ENCODE data around the gene BFSP2. TPM values are rescaled to one million over a fixed set of nuclear protein-coding genes. Genes with fewer than 3 reads are reported as not detected.

Gene BFSP2
- total RNA-seq, 1 donor from 2014 or later = not detected

- no peak for DNase-seq (ENCODE audit: low read depth)
- Histone ChIP-seq H3K36me3 (ENCODE audit: control insufficient read depth, insufficient read depth, low read length) (no peaks in the 10 kb centered on the region), H3K4me3 (ENCODE audit: low read depth, low read length) (no peak overlapping the region), H3K27me3 (ENCODE audit: control insufficient read depth, insufficient read depth, low read length) (no peaks in the 10 kb centered on the region)
- no peak for TF ChIP-seq CTCF (IDR thresholded peaks at IDR 0.05; ENCODE audit: insufficient read depth, low read length, poor library complexity, severe bottlenecking)
These were observed 55.4 kb downstream of the BFSP2 start for GRCh38 chr3:133455281-133455680.

- no peak for TF ChIP-seq CTCF (IDR thresholded peaks at IDR 0.05; ENCODE audit: insufficient read depth, low read length, poor library complexity, severe bottlenecking)
- H3K36me3 ChIP-seq (ENCODE audit: control insufficient read depth, insufficient read depth, low read length) = no peaks in the 10 kb centered on the region
- DNase-seq (ENCODE audit: low read depth) = no peak
- H3K4me3 ChIP-seq (ENCODE audit: low read depth, low read length) = no peak overlapping the region
- H3K27me3 ChIP-seq (ENCODE audit: control insufficient read depth, insufficient read depth, low read length) = no peaks in the 10 kb centered on the region
These were observed 56.1 kb downstream of the BFSP2 start for GRCh38 chr3:133455960-133456359.

GRCh38 chr3:133457025-133457424, 57.2 kb downstream of the BFSP2 start:
- H3K27me3 ChIP-seq (ENCODE audit: control insufficient read depth, insufficient read depth, low read length) = no peaks in the 10 kb centered on the region
- no peak for DNase-seq (ENCODE audit: low read depth)
- TF ChIP-seq CTCF (IDR thresholded peaks at IDR 0.05; ENCODE audit: insufficient read depth, low read length, poor library complexity, severe bottlenecking) = no peak
- no peaks in the 10 kb centered on the region for H3K36me3 ChIP-seq (ENCODE audit: control insufficient read depth, insufficient read depth, low read length)
- no peak overlapping the region for H3K4me3 ChIP-seq (ENCODE audit: low read depth, low read length)

GRCh38 chr3:133457465-133458067, 57.7 kb downstream of the BFSP2 start:
- no peak for DNase-seq (ENCODE audit: low read depth)
- no peak for TF ChIP-seq CTCF (IDR thresholded peaks at IDR 0.05; ENCODE audit: insufficient read depth, low read length, poor library complexity, severe bottlenecking)
- Histone ChIP-seq H3K4me3 (ENCODE audit: low read depth, low read length) (no peak overlapping the region), H3K36me3 (ENCODE audit: control insufficient read depth, insufficient read depth, low read length) (no peaks in the 10 kb centered on the region), H3K27me3 (ENCODE audit: control insufficient read depth, insufficient read depth, low read length) (no peaks in the 10 kb centered on the region)

- no peaks in the 10 kb centered on the region for H3K36me3 ChIP-seq (ENCODE audit: control insufficient read depth, insufficient read depth, low read length)
- H3K27me3 ChIP-seq (ENCODE audit: control insufficient read depth, insufficient read depth, low read length) = no peaks in the 10 kb centered on the region
- TF ChIP-seq CTCF (IDR thresholded peaks at IDR 0.05; ENCODE audit: insufficient read depth, low read length, poor library complexity, severe bottlenecking) = no peak
- DNase-seq (ENCODE audit: low read depth) = no peak
- no peak overlapping the region for H3K4me3 ChIP-seq (ENCODE audit: low read depth, low read length)
These were observed 59.5 kb downstream of the BFSP2 start for GRCh38 chr3:133459400-133459799.

- H3K4me3 ChIP-seq (ENCODE audit: low read depth, low read length) = no peak overlapping the region
- no peaks in the 10 kb centered on the region for H3K27me3 ChIP-seq (ENCODE audit: control insufficient read depth, insufficient read depth, low read length)
- no peak for DNase-seq (ENCODE audit: low read depth)
- no peak for TF ChIP-seq CTCF (IDR thresholded peaks at IDR 0.05; ENCODE audit: insufficient read depth, low read length, poor library complexity, severe bottlenecking)
- no peaks in the 10 kb centered on the region for H3K36me3 ChIP-seq (ENCODE audit: control insufficient read depth, insufficient read depth, low read length)
These were observed 61.0 kb downstream of the BFSP2 start for GRCh38 chr3:133460809-133461208.
